CD4-positive, alpha-beta T cell (primary cell): ENCODE measurements around the gene SH3RF2. TPM values are rescaled to one million over a fixed set of nuclear protein-coding genes. Genes with fewer than 3 reads are reported as not detected.
"Not testable (repeated sequence)": the region's sequence is repeated elsewhere in the genome, so short reads cannot be mapped to it uniquely, and the experiment has no call there.

Experiments used
- ATAC-seq: fragments of 200-7000 bp; cut with Tn5 transposase; one replicate; pipeline ENCODE4 v1.10.0; 2022; ENCODE audit warnings: mild to moderate bottlenecking; ENCODE audit not compliant: poor library complexity
- CTCF ChIA-PET: fragments of 350-600 bp; sonication (Branson Sonifier 250); formaldehyde crosslinking; loops from one replicate; lab custom pipeline; 2021; ENCODE audit warnings: antibody characterized with exemption, inconsistent platforms; lab: Charles Lee
- POLR2A ChIA-PET: fragments of 350-600 bp; sonication (Branson Sonifier 250); formaldehyde crosslinking; loops from one replicate; lab custom pipeline; 2021; ENCODE audit warnings: antibody characterized with exemption, inconsistent platforms; lab: Charles Lee
- DNase-seq, 14 experiments: peaks; one replicate each; pipeline ENCODE4 v3.0.0-alpha.2; 2013 to 2020; ENCODE audit warnings: mixed read lengths in 2 of 14
- H3K27ac ChIP-seq, 2 donors: one replicate each; pipeline versions ENCODE4 v1.5.1 to v1.7.0; 2013; ENCODE audit warnings: low read length in 2 of 2, low read depth in 1 of 2, mild to moderate bottlenecking in 1 of 2
- H3K27me3 ChIP-seq, 2 experiments: 1 replicate in 1 of 2; 2 replicates in 1 of 2; pipeline versions ENCODE4 v1.6.1 to v1.7.0; 2013; ENCODE audit warnings: low read length in 2 of 2, control low read depth in 1 of 2, mild to moderate bottlenecking in 1 of 2, moderate library complexity in 1 of 2; ENCODE audit not compliant: insufficient read depth in 2 of 2, control insufficient read depth in 1 of 2
- H3K36me3 ChIP-seq: one replicate; pipeline ENCODE4 v1.6.1; 2013; ENCODE audit warnings: low read length, control low read depth; ENCODE audit not compliant: insufficient read depth
- H3K4me1 ChIP-seq: one replicate; pipeline ENCODE4 v1.6.1; 2013; ENCODE audit warnings: low read length, control low read depth; ENCODE audit not compliant: insufficient read depth
- H3K4me3 ChIP-seq: one replicate; pipeline ENCODE4 v1.5.1; 2013; ENCODE audit warnings: mild to moderate bottlenecking, low read length, moderate library complexity
- H3K9me3 ChIP-seq, 2 experiments: 1 replicate in 1 of 2; 2 replicates in 1 of 2; pipeline versions ENCODE4 v1.6.1 to v1.7.0; 2013; ENCODE audit warnings: low read length in 2 of 2, mild to moderate bottlenecking in 2 of 2, control low read depth in 1 of 2, moderate library complexity in 1 of 2; ENCODE audit not compliant: control insufficient read depth in 1 of 2, insufficient read depth in 1 of 2
- H3K27ac Mint-ChIP-seq: one replicate; pipeline ENCODE4 v1.8.0; 2020; ENCODE audit warnings: mixed read lengths
- H3K27me3 Mint-ChIP-seq: one replicate; pipeline ENCODE4 v1.8.0; 2021; ENCODE audit warnings: mixed read lengths
- H3K36me3 Mint-ChIP-seq: one replicate; pipeline ENCODE4 v1.8.0; 2021; ENCODE audit warnings: low read depth, mixed read lengths
- H3K4me1 Mint-ChIP-seq: one replicate; pipeline ENCODE4 v1.8.0; 2021; ENCODE audit warnings: low read depth, mixed read lengths
- H3K4me3 Mint-ChIP-seq: one replicate; pipeline ENCODE4 v1.8.0; 2020; ENCODE audit warnings: mild to moderate bottlenecking, mixed read lengths
- H3K9me3 Mint-ChIP-seq: one replicate; pipeline ENCODE4 v1.8.0; 2020; ENCODE audit warnings: mixed read lengths
- intact Hi-C, 2 experiments: fragments of 100-400 bp; cut with DNase I in 1 of 2; cut with micrococcal nuclease in 1 of 2; formaldehyde crosslinking; loops; one replicate each; pipeline versions ENCODE4 v1.15.1 to v1.9.0; 2023 to 2025; cut with DNase I, micrococcal nuclease
- total RNA-seq, 174 experiments: library from RNA in 2 of 174; stranded (reverse) in 2 of 174; gene quantifications; one replicate each; pipeline ENCODE4 v1.2.3 and lab custom pipeline; 2021 to 2026
- TF ChIP-seq, protein P1 (sequence below): fragments of 200-600 bp; IDR thresholded peaks from one replicate; pipeline ENCODE4 v1.8.0; 2022; ENCODE audit warnings: antibody characterized with exemption, mild to moderate bottlenecking

Gene SH3RF2
- total RNA-seq, 2 experiments from 2014 or later = 0.11 to 0.42 TPM

- ATAC-seq = no peak
- no peaks in the 10 kb centered on the region for H3K27me3 Mint-ChIP-seq
- intact Hi-C loops = no loop called here
- H3K9me3 ChIP-seq = no peaks in the 10 kb centered on the region
- H3K4me1 Mint-ChIP-seq = no peaks in the 10 kb centered on the region
- no peak overlapping the region for H3K4me3 ChIP-seq
- no peak for DNase-seq
- ChIA-PET CTCF (no interaction called here), POLR2A (no interaction called here)
- TF ChIP-seq, protein P1, sequence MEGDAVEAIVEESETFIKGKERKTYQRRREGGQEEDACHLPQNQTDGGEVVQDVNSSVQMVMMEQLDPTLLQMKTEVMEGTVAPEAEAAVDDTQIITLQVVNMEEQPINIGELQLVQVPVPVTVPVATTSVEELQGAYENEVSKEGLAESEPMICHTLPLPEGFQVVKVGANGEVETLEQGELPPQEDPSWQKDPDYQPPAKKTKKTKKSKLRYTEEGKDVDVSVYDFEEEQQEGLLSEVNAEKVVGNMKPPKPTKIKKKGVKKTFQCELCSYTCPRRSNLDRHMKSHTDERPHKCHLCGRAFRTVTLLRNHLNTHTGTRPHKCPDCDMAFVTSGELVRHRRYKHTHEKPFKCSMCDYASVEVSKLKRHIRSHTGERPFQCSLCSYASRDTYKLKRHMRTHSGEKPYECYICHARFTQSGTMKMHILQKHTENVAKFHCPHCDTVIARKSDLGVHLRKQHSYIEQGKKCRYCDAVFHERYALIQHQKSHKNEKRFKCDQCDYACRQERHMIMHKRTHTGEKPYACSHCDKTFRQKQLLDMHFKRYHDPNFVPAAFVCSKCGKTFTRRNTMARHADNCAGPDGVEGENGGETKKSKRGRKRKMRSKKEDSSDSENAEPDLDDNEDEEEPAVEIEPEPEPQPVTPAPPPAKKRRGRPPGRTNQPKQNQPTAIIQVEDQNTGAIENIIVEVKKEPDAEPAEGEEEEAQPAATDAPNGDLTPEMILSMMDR = no peak
- no peaks in the 10 kb centered on the region for H3K9me3 Mint-ChIP-seq
- H3K4me3 Mint-ChIP-seq = no peak overlapping the region
- no peak overlapping the region for H3K27ac Mint-ChIP-seq
- no peak overlapping the region for H3K27ac ChIP-seq
- no peaks in the 10 kb centered on the region for H3K27me3 ChIP-seq
- H3K36me3 ChIP-seq = no peaks in the 10 kb centered on the region
- no peaks in the 10 kb centered on the region for H3K4me1 ChIP-seq
- no peaks in the 10 kb centered on the region for H3K36me3 Mint-ChIP-seq
Observed at GRCh38 chr5:146103594-146103993, 167.2 kb downstream of the SH3RF2 start.

GRCh38 chr5:146105477-146105876 lies 169.1 kb downstream of the SH3RF2 start, which contains the start of gene PLAC8L1:
Gene PLAC8L1 (minus strand): TSS chr5:146105577. CDS start chr5:146104311, 1,266 bp downstream.
- H3K4me1 ChIP-seq = no peaks in the 10 kb centered on the region
- no peaks in the 10 kb centered on the region for H3K27me3 Mint-ChIP-seq
- H3K27me3 ChIP-seq = no peaks in the 10 kb centered on the region
- POLR2A ChIA-PET = no interaction called here
- no peaks in the 10 kb centered on the region for H3K36me3 Mint-ChIP-seq
- H3K4me3 Mint-ChIP-seq = no peak within 1 kb of the TSS
- no peak for ATAC-seq
- H3K9me3 ChIP-seq = no peaks in the 10 kb centered on the region
- no peaks in the 10 kb centered on the region for H3K4me1 Mint-ChIP-seq
- H3K27ac Mint-ChIP-seq = no peak within 1 kb of the TSS
- no peak within 1 kb of the TSS for H3K27ac ChIP-seq
- intact Hi-C loops = no loop called here
- TF ChIP-seq, protein P1 = no peak
- no peak within 1 kb of the TSS for H3K4me3 ChIP-seq
- no peaks in the 10 kb centered on the region for H3K36me3 ChIP-seq
- CTCF ChIA-PET = interaction anchor here (1.1 kb wide), 1 partner anchor 421 kb away, joined by 4 read pairs; no protein-coding TSS in a partner anchor
- H3K9me3 Mint-ChIP-seq = no peaks in the 10 kb centered on the region
- DNase-seq = no peak

GRCh38 chr5:146107901-146108300 lies 171.5 kb downstream of the SH3RF2 start:
- ATAC-seq (no peak), DNase-seq (no peak)
- H3K27ac Mint-ChIP-seq = no peak overlapping the region
- no peaks in the 10 kb centered on the region for H3K27me3 Mint-ChIP-seq
- Histone ChIP-seq H3K9me3 (no peaks in the 10 kb centered on the region), H3K4me3 (no peak overlapping the region), H3K27me3 (no peaks in the 10 kb centered on the region), H3K4me1 (no peaks in the 10 kb centered on the region), H3K27ac (no peak overlapping the region), H3K36me3 (peaks cover 5% of the 10 kb centered on the region)
- TF ChIP-seq, protein P1 = no peak
- no peaks in the 10 kb centered on the region for H3K4me1 Mint-ChIP-seq
- ChIA-PET POLR2A (no interaction called here), CTCF (no interaction called here)
- H3K9me3 Mint-ChIP-seq = no peaks in the 10 kb centered on the region
- intact Hi-C loops = no loop called here
- no peak overlapping the region for H3K4me3 Mint-ChIP-seq
- H3K36me3 Mint-ChIP-seq = peaks cover 9% of the 10 kb centered on the region

DNA sequence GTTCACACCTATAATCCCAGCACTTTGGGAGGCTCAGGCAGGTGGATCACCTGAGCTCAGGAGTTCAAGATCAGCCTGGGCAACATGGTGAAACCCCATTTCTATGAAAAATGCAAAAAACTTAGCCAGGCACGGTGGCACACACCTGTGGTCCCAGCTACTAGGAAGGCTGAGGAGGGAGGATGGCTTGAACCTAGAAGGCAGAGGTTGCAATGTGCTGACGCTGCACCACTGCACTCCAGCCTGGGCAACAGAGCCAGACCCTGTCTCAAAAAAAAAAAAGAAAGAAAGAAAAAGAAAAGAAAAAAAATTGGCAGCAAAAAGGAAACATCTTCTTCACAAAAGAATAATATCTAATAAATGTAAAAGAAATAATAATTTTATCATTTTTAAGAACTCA lies 172.5 kb downstream of the SH3RF2 start:
- peaks cover 16% of the 10 kb centered on the region for H3K36me3 Mint-ChIP-seq
- H3K4me3 Mint-ChIP-seq, H3K27me3 Mint-ChIP-seq, H3K4me1 ChIP-seq, H3K27ac Mint-ChIP-seq, H3K27me3 ChIP-seq, H3K4me1 Mint-ChIP-seq, intact Hi-C loops, H3K27ac ChIP-seq, DNase-seq, H3K9me3 Mint-ChIP-seq, H3K36me3 ChIP-seq, H3K9me3 ChIP-seq, H3K4me3 ChIP-seq, ATAC-seq: not testable (repeated sequence)
- ChIA-PET CTCF (interaction anchor here (0.8 kb wide), 1 partner anchor 39 kb away, joined by 3 read pairs; no protein-coding TSS in a partner anchor), POLR2A (interaction anchor here (0.6 kb wide), 1 partner anchor 38 kb away, joined by 3 read pairs; no protein-coding TSS in a partner anchor)
